CD4-positive, alpha-beta T cell treated with Interleukin-6 for 4 hours (primary cell): ENCODE results near the gene EPHA5.
"Not testable (repeated sequence)": the region's sequence is repeated elsewhere in the genome, so short reads cannot be mapped to it uniquely, and the experiment has no call there.

Experiments used
- DNase-seq: peaks from one replicate; pipeline ENCODE4 v3.0.0-alpha.2; 2020; ENCODE audit warnings: mixed read lengths

Gene EPHA5

DNA sequence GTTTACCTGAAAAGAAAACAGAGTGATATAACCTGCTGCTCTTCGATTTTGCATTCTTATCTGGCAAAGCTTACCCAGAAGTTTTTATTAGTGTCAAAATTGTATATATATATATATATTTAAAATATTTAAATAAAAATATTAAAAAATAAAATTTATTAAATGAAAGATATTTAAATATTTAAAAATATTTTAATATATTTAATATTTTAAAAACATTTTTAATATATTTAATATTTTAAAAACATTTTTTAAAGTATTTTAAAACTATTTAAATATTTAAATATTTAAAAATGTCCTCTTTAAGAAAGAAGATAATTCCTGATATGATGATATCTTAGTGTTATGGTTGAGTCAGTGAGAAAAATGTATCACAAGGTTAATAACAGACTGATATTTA is 317.2 kb downstream of the EPHA5 start:
- no peak for DNase-seq

DNA sequence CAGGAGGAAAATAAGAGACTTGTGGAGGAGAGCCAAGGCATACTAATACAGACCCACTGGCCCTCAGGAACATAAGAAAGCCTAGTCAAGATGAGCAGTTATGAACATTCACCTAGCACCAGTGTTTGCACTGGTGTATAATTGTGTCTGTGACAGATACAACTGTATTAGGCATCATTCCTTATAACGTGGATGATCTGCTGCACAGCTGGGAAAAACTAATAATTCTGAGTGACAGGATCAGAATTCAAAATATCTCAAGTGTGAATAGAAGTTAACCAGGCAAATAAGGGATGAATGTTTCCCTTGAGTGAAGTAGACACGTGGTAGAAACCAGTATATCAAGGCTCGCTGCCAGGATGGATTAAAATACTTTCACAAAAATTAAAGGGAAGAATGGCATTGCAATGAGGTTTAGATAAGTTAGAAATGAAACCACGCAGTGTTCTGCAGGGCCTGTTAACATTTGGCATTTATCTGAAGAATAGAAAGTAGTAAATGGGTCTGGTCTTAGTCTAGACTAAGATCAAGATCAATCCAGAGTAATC is 325.9 kb downstream of the EPHA5 start:
- no peak for DNase-seq

DNA sequence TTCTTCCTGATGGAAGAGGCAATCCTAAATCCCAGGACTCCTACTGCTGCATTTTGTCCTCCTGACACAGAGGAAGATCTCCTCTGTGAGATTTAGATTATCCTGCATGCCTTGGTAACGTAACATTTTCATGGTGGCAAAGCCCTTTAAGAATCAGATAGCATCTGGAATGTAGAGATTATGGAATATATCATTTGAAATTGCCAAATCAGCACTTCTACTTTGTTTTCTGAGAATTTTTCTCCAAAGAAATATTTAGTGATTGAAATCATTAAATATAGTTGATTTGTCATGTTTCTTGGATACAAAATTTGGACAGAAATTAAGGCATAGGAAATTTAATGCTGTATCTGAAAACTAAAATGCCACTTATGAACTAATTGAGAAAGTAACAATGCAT is 326.9 kb downstream of the EPHA5 start:
- DNase-seq = no peak

DNA sequence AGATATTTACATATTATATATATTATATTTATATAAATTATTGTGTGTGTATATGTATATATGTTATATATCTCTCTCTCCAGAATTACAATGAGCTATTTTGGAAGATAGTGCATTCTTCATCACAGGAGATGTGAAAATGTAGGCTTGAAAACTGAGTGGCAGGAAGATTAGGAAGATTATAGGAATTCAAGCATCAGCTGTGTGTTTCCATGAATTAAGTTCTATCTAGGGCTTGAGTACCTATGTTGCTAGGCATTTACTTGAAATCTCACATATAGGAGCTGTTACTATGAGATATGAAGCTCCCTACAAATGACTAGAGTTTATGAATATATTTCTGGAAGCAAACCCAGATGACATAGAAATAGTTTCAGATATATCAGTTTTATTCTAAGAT is 328.7 kb downstream of the EPHA5 start:
- no peak for DNase-seq

DNA sequence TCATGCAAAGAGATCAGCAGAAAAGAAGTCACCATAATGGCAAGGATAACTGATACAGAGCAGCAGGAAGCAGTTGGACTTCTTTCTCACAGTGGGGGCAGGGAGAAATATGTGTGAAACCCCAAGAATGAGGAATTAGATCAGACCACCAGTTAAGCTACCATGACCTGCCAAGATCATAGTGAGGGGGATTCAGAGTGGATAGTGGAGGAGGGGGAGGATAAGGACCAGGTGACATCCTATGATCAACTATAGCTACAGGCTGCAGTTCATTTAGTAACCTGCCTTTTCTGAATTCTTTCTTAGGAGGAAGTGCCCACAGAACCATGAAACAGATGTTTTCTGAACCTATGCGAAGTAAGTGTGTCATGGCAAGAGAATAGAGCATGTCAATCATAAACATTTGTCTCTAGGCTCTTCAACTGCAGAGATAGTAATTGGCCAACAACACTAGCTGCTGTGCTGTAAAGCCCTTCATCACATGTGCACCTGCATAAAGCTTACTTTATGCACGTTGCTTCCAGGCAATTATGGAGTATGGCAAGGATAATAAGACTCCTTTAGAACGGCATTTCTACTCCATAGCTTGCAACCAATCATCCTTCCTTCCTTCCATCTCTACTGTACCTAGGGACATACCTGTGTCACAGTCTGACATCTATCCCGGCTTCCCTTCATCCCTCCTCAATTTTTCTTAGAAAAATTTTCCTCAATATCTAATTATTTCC is 329.7 kb downstream of the EPHA5 start:
- DNase-seq = no peak

DNA sequence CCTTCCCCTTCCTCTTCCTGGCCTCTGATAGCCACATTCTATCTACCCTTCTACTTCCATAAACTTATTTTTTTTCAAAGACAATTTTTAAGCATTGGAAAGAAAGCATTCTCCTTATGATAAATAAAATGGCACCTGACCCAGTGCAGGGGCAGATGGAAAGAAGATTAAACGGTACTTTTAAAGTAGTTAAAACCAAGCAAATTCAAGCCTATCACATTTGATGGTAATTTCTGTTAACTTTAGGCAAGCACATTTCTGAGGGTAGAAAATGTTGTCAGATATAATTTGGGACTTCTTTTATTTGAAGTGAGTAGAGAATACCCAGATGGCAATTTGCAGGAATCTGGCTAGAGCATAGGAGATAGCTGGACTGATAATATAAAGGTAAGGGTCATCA is 332.9 kb downstream of the EPHA5 start:
- DNase-seq = no peak

DNA sequence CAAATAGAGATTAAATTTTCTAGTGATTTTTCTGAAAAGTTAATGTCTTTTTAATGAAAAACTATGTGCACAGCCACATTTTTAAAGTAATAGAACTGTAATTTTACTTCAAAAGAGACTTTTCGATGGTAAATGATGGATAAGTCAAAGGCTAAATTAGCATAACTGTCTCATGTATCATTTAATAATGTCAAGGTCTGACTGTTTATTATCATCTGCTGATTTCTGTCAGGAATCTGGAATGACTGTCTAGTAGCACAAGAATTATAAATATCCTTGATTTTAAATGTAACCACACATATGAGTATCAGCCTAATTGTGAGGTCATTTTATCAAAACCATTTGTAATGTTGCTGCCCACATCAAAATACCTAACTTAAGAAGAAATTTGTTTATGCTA is 333.8 kb downstream of the EPHA5 start:
- DNase-seq = no peak

DNA sequence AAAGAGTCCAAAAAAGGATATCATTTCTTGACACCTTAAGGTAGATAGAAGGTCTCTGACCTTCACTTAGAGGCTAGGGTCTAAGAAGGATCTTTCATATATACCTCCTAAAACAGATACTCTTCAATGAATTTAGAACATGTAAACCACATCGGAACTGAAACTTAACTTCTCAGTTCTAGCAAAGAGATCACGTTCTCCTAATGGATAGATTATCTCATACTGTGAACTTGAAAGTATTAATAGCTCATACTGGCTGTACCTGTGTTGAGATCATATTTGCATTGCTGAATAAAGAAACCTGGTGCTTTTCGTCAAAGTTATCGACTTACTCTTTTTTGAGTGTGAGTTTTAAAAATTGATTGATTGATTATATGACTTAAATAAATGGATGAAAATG is 353.8 kb downstream of the EPHA5 start:
- DNase-seq = no peak

DNA sequence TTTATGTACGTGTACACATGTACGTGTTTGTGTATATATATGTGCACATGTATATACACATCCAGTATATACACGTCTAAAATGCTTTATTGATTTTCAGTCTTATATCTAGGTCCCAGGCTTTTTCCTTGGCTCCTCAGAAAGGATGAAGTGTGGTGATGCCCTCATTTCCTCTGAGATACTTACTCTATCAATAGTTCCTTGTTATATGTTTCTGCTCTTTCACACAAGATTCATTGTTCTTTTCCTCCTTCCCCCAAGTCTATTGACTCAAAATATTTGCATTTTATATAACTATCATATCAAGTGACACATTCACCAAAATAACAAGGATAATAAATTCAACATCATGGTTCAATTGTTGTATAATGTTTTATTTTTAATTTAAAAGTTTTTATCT is 359.2 kb downstream of the EPHA5 start:
- no peak for DNase-seq

DNA sequence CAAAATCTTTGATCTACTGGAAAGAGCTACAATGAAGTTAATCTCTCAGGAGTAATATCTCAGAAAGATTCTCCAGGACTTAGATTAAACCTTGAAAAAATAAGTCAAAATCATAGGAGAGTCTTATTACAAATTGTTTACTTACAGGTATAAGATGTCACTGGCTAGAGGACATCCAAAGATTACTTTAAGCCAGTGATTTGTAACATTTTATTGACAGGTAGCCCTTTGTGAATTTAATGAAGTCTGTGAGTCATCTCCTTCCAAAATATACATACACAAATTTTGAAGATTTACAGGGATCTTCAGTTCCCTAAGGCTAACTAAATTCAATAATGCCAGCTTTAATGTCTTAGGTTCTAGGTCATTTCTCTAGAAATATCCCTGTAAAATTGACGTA is 359.7 kb downstream of the EPHA5 start:
- no peak for DNase-seq

DNA sequence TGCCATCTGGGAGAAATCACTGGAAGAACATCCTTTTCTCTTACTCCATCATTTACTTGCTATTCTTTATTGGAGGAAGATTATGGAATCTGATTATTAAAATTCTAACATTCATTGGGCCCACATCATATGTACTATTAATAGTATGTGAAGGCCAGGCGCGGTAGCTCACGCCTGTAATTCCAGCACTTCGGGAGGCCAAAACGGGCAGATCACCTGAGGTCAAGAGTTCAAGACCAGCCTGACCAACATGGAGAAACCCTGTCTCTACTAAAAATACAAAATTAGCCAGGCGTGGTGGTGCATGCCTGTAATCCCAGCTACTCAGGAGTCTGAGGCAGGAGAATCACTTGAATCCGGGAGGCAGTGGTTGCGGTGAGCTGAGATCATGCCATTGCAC is 361.7 kb downstream of the EPHA5 start:
- not testable (repeated sequence) for DNase-seq

DNA sequence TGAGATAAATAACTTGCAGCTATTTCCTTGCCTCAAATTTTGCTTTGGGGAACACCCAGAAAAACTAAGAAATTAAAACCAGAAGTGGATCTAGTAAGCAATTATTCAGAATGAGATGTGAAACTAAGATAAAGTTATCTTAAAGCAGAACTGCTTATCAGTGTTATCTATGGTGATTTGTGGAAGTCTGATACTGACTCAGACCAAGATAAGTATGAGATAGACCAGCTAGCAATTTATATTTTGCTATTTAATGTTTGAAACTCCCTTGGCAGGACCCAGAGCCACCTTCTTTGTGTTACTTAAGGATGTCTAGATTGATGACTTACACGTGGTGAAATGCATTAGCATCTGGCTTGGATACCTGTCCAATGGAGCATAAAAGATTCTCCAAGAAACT is 368.1 kb downstream of the EPHA5 start:
- DNase-seq = no peak

DNA sequence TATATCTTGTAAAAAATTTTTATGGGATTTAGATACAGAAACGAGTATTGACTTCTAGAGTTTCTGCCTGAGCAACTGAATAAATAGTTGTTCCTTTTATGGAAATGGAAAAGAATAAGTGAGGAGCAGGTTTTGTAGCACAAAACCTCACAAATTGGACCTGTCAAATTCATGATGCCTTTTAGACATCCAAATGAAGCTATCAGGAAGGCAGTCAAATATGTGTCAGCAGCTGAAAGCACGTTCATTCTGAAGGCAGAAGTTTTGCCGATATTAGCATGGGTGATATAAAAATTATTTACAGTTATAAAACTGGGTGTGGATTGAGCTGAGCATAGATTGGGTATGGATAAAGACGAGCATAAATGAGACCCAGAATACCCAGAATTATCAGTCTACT is 374.0 kb downstream of the EPHA5 start:
- no peak for DNase-seq

DNA sequence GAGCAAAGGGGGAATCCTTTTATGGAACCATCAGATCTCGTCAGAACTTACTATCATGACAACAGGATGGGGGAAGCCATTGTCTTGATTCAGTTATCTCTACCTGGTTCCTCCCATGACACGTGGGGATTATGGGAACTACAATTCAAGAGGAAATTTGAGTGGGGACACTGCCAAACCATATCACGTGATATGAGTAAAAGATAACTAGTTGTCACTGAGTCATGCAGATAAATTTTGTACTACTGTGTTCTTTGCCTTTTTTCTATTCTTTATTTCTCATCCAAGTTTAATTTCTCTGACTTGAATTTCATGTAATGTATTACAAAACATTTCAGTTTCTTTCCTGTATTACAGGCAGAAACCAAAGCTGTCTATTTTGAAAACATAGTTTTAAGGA is 383.2 kb downstream of the EPHA5 start:
- no peak for DNase-seq
